ENCODE measurements around the gene GOSR2. TPM values are rescaled to one million over a fixed set of nuclear protein-coding genes. Genes with fewer than 3 reads are reported as not detected.

GOSR2 gene
- total and polyA plus RNA-seq, 2 donors from 2014 or later = 61.4 to 68.2 TPM

DNA sequence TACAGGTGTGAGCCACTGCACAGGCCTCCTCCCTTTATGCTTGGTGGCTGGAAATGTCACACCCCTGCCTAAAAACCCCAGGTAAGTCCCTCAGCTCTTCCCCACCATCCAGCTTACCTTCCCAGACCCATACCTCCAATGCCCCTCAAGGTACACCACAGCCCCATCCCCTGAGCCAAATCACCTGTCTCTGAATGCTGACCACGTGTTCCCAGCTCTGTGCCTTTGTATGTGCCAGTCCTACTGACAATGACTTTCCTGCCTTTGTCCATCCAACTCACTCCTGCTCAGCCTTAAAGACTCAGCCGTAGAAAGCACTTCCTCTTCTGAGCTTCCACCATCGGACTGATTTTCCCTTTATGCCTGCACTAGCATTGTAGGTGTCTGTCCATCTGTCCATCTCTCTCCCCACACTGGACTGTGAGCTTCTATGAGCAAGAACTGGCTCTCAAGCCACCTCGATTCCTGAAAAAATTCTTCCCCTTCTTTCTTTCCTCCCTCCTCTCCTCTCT lies 30.7 kb upstream of the GOSR2 start:
- Histone ChIP-seq H3K27ac (ENCODE audit: low read depth in 2 of 2, low read length in 2 of 2) (no peak overlapping the region), H3K27me3 (ENCODE audit: control insufficient read depth, insufficient read depth, low read length) (no peaks in the 10 kb centered on the region), H3K4me3 (ENCODE audit: low read length in 3 of 3) (no peak overlapping the region), H3K9me3 (ENCODE audit: control insufficient read depth in 2 of 3, insufficient read depth in 1 of 3, low read length in 3 of 3) (no peaks in the 10 kb centered on the region), H3K36me3 (ENCODE audit: control insufficient read depth in 2 of 3, insufficient read depth in 3 of 3, low read length in 3 of 3) (no peaks in the 10 kb centered on the region), H3K4me1 (ENCODE audit: control insufficient read depth in 2 of 3, insufficient read depth in 2 of 3, low read depth in 1 of 3, low read length in 3 of 3) (peaks cover 0 to 3% (median 0%) of the 10 kb centered on the region in 3 donors), H3K9ac (ENCODE audit: low read length in 3 of 3) (no peak overlapping the region)
- intact Hi-C loops (cut with DNase I) = no loop called here
- no peak for DNase-seq
- FAIRE-seq = no peak
- TF ChIP-seq, protein P1, sequence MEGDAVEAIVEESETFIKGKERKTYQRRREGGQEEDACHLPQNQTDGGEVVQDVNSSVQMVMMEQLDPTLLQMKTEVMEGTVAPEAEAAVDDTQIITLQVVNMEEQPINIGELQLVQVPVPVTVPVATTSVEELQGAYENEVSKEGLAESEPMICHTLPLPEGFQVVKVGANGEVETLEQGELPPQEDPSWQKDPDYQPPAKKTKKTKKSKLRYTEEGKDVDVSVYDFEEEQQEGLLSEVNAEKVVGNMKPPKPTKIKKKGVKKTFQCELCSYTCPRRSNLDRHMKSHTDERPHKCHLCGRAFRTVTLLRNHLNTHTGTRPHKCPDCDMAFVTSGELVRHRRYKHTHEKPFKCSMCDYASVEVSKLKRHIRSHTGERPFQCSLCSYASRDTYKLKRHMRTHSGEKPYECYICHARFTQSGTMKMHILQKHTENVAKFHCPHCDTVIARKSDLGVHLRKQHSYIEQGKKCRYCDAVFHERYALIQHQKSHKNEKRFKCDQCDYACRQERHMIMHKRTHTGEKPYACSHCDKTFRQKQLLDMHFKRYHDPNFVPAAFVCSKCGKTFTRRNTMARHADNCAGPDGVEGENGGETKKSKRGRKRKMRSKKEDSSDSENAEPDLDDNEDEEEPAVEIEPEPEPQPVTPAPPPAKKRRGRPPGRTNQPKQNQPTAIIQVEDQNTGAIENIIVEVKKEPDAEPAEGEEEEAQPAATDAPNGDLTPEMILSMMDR (IDR thresholded peaks at IDR 0.05; ENCODE audit: borderline replicate concordance, extremely low read depth, insufficient read depth) = no peak

- FAIRE-seq = no peak
- Histone ChIP-seq H3K27me3 (ENCODE audit: control insufficient read depth, insufficient read depth, low read length) (no peaks in the 10 kb centered on the region), H3K27ac (ENCODE audit: low read depth in 2 of 2, low read length in 2 of 2) (peak overlapping the region in 1 of 2 donors; percentile 29), H3K36me3 (ENCODE audit: control insufficient read depth in 2 of 3, insufficient read depth in 3 of 3, low read length in 3 of 3) (no peaks in the 10 kb centered on the region), H3K9ac (ENCODE audit: low read length in 3 of 3) (no peak overlapping the region), H3K9me3 (ENCODE audit: control insufficient read depth in 2 of 3, insufficient read depth in 1 of 3, low read length in 3 of 3) (no peaks in the 10 kb centered on the region), H3K4me1 (ENCODE audit: control insufficient read depth in 2 of 3, insufficient read depth in 2 of 3, low read depth in 1 of 3, low read length in 3 of 3) (peaks cover 0 to 3% (median 0%) of the 10 kb centered on the region in 3 donors), H3K4me3 (ENCODE audit: low read length in 3 of 3) (no peak overlapping the region)
- DNase-seq = peak in 1 of 5 donors; percentile 18
- intact Hi-C loops (cut with DNase I) = no loop called here
- TF ChIP-seq, protein P1 (IDR thresholded peaks at IDR 0.05; ENCODE audit: borderline replicate concordance, extremely low read depth, insufficient read depth) = no peak
These were observed 28.9 kb upstream of the GOSR2 start for GRCh38 chr17:46894024-46894423.

DNA sequence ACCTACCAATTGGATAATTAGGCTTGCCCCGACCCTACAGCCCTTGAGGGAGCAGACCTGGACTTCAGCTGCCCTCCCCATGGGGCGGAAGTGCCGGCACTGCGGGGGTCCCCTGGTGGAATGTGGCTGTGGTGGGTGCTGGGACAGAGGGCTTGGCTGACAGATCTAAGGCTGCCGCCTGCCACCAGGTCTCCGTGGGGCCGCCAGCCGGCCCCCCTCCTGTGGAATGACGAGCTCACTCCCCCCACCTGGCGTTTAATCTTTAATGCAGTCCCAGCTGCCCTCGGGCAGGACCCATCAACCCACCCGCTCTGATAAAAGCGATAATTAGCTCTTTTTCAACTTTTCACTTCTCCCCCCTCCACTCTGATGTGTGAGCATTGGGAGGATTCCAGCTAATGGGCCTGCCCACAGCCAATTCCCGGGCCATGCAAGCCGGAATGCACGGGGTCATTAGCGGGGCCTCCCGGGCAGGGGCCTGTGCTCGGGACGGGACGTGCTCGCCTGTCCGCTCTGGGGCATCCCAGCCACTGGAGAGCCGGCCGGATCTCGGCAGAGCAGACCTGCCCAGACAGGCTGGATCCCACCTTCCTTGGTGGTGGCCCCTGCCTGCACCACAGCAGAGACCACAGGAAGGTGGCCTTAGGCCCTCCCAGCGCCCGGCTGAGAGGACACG lies 28.3 kb upstream of the GOSR2 start:
- DNase-seq (peak; percentile 73 to 87 (median 77)), FAIRE-seq (no peak)
- peaks cover 0 to 3% (median 0%) of the 10 kb centered on the region in 3 donors for H3K4me1 ChIP-seq (ENCODE audit: control insufficient read depth in 2 of 3, insufficient read depth in 2 of 3, low read depth in 1 of 3, low read length in 3 of 3)
- no peaks in the 10 kb centered on the region for H3K27me3 ChIP-seq (ENCODE audit: control insufficient read depth, insufficient read depth, low read length)
- no peak overlapping the region for H3K4me3 ChIP-seq (ENCODE audit: low read length in 3 of 3)
- intact Hi-C loops (cut with DNase I) = no loop called here
- no peak overlapping the region for H3K9ac ChIP-seq (ENCODE audit: low read length in 3 of 3)
- no peaks in the 10 kb centered on the region for H3K9me3 ChIP-seq (ENCODE audit: control insufficient read depth in 2 of 3, insufficient read depth in 1 of 3, low read length in 3 of 3)
- peak overlapping the region in 1 of 2 donors; percentile 29 for H3K27ac ChIP-seq (ENCODE audit: low read depth in 2 of 2, low read length in 2 of 2)
- no peaks in the 10 kb centered on the region for H3K36me3 ChIP-seq (ENCODE audit: control insufficient read depth in 2 of 3, insufficient read depth in 3 of 3, low read length in 3 of 3)
- TF ChIP-seq, protein P1 (IDR thresholded peaks at IDR 0.05; ENCODE audit: borderline replicate concordance, extremely low read depth, insufficient read depth) = no peak

Measured in kidney (tissue), 14 donors.